HG03045 (cell line): ENCODE data around the gene CFAP61.

Experiments
- ATAC-seq: cut with Tn5 transposase; IDR thresholded peaks from one replicate; pipeline ENCODE4 v1.9.1; 2021; ENCODE audit warnings: mild to moderate bottlenecking, moderate library complexity; ENCODE audit not compliant: unreplicated experiment

CFAP61 gene

GRCh38 chr20:20266552-20266951 is 214.2 kb downstream of the CFAP61 start:
- no peak for ATAC-seq

DNA sequence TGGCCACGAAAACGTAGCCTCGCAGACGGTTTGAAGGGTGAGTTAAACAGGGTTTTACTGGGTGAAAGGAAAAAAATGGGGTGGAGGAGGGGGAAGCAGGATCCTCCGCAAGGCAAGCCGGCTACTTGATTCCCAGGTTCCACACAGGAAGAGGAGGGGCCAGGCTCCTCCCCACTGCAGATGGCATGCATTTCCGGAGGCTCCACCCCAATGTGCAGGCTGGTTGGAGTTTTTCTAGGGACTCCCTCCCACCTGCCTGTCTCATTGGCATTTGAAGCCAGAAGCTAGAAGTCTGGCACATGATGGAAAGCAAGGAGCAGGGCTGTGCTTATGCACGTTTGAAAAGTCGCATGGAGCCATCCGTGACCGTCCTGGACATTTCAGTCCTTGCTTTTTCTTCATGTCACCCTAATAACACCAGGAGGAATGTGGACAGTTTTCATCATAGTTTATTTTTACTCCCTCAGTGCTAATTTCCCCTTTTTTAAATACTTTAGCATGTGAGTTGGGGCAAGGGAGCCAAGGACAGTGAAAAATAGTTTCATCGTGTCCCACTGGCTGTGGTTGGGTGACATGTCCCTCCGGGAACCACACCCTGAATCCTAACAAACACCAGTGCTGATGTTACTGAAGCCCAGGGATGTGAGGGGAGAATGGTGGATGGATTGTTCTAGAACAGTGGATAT is 215.5 kb downstream of the CFAP61 start:
- ATAC-seq = no peak

- ATAC-seq = no peak
These were observed 218.9 kb downstream of the CFAP61 start for GRCh38 chr20:20271271-20271670.

DNA sequence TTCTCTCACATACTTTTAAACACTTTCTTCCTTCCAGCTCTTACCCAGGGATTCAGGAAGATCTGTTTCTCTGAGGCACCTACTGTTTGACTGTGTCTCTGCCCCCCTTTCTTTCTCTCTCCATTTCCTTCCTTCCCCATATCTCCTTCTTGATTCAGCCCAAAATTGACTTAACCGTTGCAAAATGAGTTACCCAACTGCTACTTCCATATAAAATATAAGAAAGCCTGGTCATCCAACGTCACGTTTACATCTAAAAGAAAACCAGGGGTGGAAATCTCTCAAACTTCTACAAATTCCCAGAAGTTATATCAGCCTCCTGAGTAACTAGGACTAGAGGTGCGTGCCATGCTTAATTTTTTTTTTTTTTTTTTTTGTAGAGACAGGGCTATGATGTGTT is 220.4 kb downstream of the CFAP61 start:
- no peak for ATAC-seq

DNA sequence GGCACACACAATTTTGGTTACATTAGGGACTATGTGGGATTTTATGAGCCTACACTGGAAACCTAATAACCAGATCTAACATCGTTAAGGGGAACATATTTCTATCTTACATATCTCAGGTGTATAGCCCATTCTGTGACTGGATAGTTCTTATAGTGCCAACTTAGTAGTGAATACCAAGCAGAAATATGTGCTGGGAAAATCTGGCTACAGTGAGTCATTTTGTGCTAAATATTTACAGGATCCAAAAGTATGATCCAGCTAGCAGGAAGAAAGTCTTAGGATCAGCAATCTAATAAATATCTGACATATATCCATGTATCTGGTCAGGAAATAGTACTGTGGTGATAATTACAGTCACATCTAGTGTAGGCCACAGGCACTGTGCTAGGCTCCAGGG is 221.0 kb downstream of the CFAP61 start:
- no peak for ATAC-seq

DNA sequence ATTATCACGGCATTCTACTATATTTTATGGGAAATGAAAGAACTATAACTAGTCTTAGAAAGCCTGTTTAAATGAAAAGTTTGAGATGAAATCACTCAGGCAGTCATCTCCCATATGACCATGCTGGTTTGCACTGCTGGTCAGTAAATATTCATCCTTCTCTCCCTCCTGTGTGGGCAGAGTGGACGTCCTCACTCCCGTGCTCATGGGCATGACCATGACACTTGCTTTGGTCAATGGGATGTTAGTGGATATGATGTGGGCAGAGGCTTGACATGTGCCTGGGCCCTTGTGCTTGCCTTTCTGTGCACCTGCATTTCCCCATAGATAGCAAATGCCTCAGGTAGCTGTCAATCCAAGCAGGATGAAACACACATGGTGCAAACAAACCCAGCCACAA is 222.5 kb downstream of the CFAP61 start:
- ATAC-seq = no peak

DNA sequence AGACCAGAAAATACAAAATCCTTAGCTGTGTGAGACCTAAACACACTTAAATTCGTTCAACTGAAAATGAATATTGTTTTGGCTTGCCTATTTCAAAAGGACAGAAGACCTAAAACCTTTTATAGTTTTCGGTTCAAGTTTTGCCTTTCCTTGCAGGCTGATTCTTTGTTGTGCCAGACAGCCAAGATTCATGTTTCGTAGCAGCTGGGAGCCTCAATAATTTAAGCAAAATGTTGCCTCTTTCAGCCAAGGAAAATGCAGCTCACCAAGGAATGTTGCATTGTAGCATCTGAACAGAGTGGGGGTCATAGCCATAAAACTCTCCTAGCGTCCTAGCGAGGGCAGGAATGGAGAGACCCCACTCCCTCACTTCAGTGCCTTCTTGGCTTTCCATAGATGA is 223.3 kb downstream of the CFAP61 start:
- ATAC-seq = no peak

GRCh38 chr20:20276811-20277530 is 224.6 kb downstream of the CFAP61 start:
- no peak for ATAC-seq

GRCh38 chr20:20277894-20278335 is 225.6 kb downstream of the CFAP61 start:
- no peak for ATAC-seq

DNA sequence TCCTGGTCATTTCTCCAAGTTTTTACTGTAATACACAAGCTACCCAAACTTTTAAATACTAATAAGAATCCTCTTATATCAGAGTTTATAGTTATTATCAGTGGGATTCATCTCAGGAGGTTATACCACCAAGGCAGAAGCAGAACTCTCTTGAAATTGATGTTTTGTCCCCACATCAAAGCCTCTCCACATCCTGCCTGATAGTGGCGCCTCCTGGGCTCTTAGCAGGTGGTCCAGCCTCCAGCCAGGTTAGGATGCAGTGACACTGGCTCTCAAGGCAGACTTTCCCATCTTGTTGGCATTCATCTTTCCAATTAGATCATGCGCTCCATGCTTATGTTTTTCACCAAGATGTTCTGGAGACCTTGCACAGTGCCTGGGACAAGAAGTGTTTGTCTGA is 233.7 kb downstream of the CFAP61 start:
- ATAC-seq = no peak

- no peak for ATAC-seq
These were observed 237.0 kb downstream of the CFAP61 start for GRCh38 chr20:20289331-20289730.

GRCh38 chr20:20292472-20292871 is 240.1 kb downstream of the CFAP61 start:
- ATAC-seq = no peak

GRCh38 chr20:20293141-20293540 is 240.8 kb downstream of the CFAP61 start:
- no peak for ATAC-seq

GRCh38 chr20:20293691-20294385 is 241.5 kb downstream of the CFAP61 start:
- ATAC-seq = no peak

DNA sequence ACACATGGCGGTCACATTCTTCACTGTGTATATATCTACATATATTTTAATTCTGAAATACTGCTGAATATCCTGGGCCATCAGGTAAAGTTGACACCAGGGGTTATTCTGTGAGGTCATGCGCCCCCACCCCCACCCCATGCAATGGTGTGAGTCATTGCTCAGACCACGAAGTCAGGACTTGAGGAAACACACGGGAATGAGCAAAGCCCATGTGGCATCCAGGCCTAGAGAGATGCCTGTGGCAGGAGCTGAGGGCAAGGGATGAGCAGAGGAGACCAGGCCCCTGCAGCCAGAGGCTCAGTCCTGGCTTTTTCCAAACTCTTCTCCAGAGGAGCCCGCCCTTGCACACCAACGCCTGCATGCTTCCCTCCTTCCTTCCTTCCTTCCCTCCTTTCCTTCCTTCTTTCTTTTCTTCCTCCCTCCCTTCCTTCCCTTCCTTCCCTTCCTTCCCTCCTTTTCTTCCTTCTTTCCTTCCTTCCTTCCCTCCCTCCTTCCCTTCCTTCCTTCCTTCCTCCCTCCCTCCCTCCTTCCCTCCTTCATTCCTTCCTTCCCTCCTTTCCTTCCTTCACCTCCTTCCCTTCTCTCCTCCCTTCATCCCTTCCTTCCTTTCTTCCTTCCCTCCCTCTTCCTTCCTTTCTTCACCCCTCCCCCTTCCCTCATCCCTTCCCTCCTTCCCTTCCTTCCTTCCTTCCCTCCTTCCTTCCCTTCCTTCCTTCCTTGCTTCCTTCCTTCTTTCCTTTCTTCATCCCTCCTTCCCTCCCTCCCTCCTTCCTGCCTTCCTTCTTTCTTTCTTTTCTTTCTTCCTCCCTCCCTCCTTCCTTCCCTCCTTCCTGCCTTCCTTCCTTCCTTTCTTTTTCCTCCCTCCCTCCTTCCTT is 243.5 kb downstream of the CFAP61 start:
- ATAC-seq = no peak

GRCh38 chr20:20297181-20297580 is 244.8 kb downstream of the CFAP61 start:
- no peak for ATAC-seq

- ATAC-seq = no peak
These were observed 245.4 kb downstream of the CFAP61 start for GRCh38 chr20:20297752-20298151.

GRCh38 chr20:20299904-20300303 is 247.6 kb downstream of the CFAP61 start:
- no peak for ATAC-seq

DNA sequence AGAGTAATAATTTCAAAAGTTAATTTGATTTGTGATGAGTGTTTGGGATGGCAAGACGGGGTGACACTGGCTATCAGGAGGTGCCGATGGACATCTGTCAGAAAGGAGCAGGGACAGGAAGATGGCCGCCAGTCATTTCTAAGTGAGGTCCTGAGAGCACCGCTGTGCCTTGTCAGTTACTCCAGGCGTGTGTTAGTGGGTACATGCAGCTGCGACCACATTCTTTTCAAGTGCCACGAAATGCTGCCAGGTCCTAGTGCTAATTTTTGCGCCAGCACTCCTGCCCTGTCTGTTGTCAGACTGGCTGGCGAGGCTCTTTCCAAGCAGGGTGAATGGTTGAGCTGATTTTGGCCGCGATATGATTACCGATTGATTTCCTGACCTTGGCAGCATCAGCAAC is 251.0 kb downstream of the CFAP61 start:
- ATAC-seq = no peak

DNA sequence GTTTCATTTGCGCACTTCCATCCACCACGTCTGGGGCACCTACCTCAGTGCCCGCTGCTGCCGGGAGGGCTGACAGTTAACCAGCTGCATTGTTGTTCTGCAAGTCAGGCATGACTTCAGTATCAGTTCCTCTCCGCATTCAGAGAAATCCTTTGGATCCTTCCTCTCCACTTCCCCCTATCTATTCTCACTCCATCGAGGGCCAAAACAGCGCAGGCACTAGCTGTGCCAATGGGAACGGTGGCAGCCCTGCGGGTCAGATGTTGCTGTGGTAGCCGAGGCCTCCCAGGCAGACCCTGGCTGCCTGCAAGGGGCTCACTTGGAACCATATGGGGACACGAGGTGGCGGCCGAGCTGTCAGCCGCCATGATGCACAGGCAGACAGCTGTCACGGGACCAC is 251.4 kb downstream of the CFAP61 start:
- ATAC-seq = no peak

DNA sequence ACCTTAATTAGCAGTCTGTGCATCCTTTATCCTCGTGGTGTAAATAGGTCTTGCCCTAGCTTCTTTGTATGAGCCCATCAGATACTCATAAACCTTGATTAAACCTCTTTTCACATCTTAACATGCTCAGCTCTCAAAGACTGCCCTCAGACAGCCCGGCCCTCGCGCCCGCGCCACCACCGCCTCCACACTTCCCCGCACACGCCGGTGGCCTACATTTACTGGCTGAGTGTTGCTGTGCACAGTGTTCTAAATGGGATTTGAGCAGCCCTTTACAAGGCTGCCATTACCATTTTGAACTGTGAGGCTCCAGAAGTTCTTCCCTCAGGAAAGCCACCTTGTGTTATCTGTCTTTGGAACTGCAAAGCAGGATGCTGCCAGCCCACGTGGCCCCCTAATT is 252.6 kb downstream of the CFAP61 start:
- no peak for ATAC-seq
